GM04503 (cell line): ENCODE measurements around the gene FCGR1A.
"Not testable (repeated sequence)": the region's sequence is repeated elsewhere in the genome, so short reads cannot be mapped to it uniquely, and the experiment has no call there.

ENCODE experiments used
- DNase-seq: peaks from one replicate; pipeline ENCODE4 v3.0.0-alpha.2; 2012; ENCODE audit warnings: low read depth

FCGR1A gene

DNA sequence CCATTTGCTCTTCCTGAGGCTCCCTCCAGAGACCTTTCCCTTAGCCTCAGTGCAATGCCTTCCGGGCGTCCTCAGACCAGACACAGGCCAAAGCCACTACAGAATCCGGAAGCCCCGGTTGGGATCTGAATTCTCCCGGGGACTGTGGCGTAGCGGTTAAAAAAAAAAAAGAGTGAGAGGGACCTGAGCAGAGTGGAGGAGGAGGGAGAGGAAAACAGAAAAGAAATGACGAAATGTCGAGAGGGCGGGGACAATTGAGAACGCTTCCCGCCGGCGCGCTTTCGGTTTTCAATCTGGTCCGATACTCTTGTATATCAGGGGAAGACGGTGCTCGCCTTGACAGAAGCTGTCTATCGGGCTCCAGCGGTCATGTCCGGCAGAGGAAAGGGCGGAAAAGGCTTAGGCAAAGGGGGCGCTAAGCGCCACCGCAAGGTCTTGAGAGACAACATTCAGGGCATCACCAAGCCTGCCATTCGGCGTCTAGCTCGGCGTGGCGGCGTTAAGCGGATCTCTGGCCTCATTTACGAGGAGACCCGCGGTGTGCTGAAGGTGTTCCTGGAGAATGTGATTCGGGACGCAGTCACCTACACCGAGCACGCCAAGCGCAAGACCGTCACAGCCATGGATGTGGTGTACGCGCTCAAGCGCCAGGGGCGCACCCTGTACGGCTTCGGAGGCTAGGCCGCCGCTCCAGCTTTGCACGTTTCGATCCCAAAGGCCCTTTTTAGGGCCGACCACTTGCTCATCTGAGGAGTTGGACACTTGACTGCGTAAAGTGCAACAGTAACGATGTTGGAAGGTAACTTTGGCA is 50.0 kb downstream of the FCGR1A start:
- not testable (repeated sequence) for DNase-seq

DNA sequence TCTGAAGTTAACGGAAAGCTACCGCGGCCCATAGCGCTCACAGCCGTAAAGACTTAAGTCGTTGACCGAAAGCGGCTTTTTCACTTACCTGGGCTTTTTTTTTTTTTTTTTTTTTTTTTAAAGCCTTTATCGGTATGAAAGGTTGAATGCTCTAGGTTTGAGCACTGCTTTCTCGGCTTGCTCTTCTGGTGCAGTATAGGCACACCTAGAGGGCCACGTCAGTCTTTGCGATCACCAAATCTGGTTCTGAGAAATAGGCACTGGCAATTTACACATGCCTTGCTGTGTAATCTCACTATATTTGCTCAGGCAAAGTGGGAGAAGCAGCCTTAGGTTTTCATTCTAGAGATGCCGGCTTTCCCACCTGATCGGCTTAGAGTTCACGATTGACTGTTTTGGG is 50.6 kb downstream of the FCGR1A start:
- DNase-seq: not testable (repeated sequence)

DNA sequence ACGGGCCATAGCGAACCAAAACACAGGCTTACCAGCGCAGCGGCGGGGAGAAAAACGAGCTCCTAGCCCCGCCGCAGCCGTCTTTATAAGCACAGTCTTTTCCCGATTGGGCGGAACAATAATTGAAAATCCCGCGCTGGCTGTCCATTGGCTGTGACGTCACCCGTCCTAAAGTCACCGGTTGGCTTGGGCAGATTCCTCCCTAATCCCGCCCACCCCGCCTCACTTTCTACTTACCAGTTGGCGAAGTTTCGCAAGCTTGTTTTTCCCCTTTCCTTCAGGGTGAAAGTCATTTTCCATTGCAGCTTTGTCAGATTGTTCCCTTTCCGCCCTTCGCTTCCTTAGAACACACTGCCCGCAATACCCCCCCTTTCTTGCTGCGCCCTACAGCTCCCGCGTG is 58.7 kb downstream of the FCGR1A start:
- DNase-seq: not testable (repeated sequence)
